Measurements from ENCODE around the gene PLA2G2F. TPM values are rescaled to one million over a fixed set of nuclear protein-coding genes. Genes with fewer than 3 reads are reported as not detected.
A peak's percentile ranks its signal among the peaks of the same experiment; 100 is the strongest.

The PLA2G2F gene
- total RNA-seq, 2 donors from 2014 or later: not detected

DNA sequence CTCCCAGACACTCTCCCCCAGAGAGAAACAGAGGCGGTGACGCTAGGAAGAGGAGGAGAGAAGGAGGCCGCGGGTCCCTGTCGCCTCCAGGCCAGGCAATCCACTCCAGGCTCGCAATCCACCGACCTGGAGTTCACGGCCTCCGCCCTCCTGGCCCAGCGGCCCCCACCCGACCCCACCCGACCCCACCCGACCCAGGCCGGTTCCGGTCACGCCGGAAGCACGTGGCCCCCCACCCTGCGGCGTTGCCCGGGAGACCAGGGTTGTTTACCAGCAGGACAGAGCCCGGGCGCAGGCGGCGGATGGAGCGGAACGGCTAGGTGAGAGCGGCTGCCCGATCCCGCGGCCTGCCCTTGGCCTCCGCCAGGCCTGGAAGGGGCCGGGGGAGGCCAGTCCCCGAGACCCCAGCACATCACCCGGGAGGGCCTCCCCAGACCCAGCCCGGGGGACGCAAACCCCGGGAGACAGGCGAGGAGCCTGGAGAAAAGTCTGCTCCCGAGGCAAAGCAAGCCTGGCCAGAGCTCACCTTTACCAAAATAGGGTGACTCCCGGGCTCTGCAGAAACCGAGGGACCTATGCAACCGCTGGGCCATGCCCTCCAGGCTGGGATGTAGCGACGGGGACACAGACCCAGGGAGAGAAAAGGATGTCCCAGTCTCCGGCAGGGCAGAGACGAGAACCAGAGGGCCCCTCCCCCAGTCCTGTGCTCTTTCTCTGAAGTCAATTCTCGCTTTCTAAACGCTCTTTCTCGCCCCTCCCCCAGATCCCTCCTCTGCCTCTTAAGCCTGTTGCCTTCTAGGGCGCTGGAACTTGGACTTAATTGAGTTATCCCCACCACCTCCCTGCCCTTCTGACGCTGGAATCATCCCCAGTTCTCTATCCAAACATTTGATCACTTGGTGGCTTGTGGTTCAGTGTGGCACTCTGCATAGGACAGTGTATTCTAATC lies 47.0 kb downstream of the PLA2G2F start, which contains the start of the genes PLA2G2C and UBXN10:
TSS of gene PLA2G2C (minus strand) at position 685 of the 949 bp plus-strand sequence. CDS start 9,155 bp downstream, outside the sequence.
TSS of gene UBXN10 (plus strand) at position 263 of the 949 bp plus-strand sequence. CDS start 4,466 bp downstream, outside the sequence.
- peak; percentile 89 for DNase-seq
- Mint-ChIP-seq H3K36me3 (ENCODE audit: low read depth) (peaks cover 3% of the 10 kb centered on the region), H3K27me3 (ENCODE audit: insufficient read depth) (peaks cover 26% of the 10 kb centered on the region), H3K4me3 (peak within 1 kb of the TSS; percentile 70), H3K27ac (peak within 1 kb of the TSS; percentile 83), H3K4me1 (peaks cover 35% of the 10 kb centered on the region), H3K9me3 (no peaks in the 10 kb centered on the region)
- H3K9ac ChIP-seq (ENCODE audit: extremely low read depth, low read length, poor library complexity, severe bottlenecking): peak within 1 kb of the TSS; percentile 82
- 5 to 7% methylated on average over 10 to 52 of the region's 52 CpGs for WGBS, 2 experiments (ENCODE audit: insufficient coverage in 1 of 2, insufficient read length in 1 of 2)
- peaks cover 6% of the 10 kb centered on the region for H3K27me3 ChIP-seq (ENCODE audit: control insufficient read depth, insufficient read depth, low read length, poor library complexity, severe bottlenecking)
- H3K9me3 ChIP-seq (ENCODE audit: control insufficient read depth, low read length): no peaks in the 10 kb centered on the region
- peaks cover 14% of the 10 kb centered on the region for H3K4me1 ChIP-seq (ENCODE audit: control insufficient read depth, insufficient read depth, low read length)
- no peak within 1 kb of the TSS for H3K27ac ChIP-seq (ENCODE audit: low read depth, low read length)
- peak within 1 kb of the TSS; percentile 83 for H3K4me3 ChIP-seq (ENCODE audit: low read length)
- TF ChIP-seq, protein P1, sequence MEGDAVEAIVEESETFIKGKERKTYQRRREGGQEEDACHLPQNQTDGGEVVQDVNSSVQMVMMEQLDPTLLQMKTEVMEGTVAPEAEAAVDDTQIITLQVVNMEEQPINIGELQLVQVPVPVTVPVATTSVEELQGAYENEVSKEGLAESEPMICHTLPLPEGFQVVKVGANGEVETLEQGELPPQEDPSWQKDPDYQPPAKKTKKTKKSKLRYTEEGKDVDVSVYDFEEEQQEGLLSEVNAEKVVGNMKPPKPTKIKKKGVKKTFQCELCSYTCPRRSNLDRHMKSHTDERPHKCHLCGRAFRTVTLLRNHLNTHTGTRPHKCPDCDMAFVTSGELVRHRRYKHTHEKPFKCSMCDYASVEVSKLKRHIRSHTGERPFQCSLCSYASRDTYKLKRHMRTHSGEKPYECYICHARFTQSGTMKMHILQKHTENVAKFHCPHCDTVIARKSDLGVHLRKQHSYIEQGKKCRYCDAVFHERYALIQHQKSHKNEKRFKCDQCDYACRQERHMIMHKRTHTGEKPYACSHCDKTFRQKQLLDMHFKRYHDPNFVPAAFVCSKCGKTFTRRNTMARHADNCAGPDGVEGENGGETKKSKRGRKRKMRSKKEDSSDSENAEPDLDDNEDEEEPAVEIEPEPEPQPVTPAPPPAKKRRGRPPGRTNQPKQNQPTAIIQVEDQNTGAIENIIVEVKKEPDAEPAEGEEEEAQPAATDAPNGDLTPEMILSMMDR (conservative IDR thresholded peaks at IDR 0.05): no peak
- no peaks in the 10 kb centered on the region for H3K36me3 ChIP-seq (ENCODE audit: control insufficient read depth, insufficient read depth, low read length)

DNA sequence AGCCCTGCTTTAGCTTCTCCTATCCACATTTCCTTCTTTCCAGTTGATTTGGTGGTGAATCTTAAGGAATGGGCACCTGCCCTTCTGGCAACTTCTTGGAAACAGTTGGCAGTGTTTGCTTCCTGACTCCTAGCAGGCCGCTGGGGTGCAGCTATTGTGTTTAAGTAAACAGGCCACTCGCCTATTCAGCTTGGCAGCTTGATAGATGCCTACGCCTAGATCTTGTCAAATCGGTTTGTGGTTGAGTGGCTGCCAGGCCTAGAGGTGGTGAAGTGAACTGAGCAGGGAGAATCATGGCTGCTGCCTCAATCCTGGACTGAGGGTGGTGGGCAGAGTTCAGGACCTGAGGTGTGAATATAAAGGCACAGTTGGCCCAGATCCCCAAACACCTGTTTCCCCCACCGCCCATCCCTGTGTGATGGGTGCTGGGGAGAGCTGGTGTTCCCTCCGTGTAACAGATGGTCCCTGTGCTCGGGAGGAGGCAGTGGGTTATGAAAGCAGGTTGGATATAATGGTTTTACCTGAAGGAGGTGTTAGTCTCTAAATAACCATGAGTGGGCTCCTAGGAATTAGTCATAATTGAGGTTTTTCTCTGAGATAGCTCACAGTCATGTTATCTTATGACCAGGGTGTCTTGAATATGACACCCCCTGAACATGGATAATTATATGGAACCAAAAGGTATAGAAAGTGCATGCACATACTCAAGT lies 48.1 kb downstream of the PLA2G2F start:
- no peaks in the 10 kb centered on the region for H3K9me3 Mint-ChIP-seq

More for the DNA sequence above, 48.1 kb downstream of the PLA2G2F start:
- no peak overlapping the region for H3K4me3 ChIP-seq (ENCODE audit: low read length)
- H3K9ac ChIP-seq (ENCODE audit: extremely low read depth, low read length, poor library complexity, severe bottlenecking): no peak overlapping the region
- Mint-ChIP-seq H3K27me3 (ENCODE audit: insufficient read depth) (peaks cover 24% of the 10 kb centered on the region), H3K27ac (no peak overlapping the region), H3K36me3 (ENCODE audit: low read depth) (peaks cover 4% of the 10 kb centered on the region), H3K4me3 (peak overlapping the region; percentile 70), H3K4me1 (peaks cover 26% of the 10 kb centered on the region)
- H3K9me3 ChIP-seq (ENCODE audit: control insufficient read depth, low read length): no peaks in the 10 kb centered on the region
- H3K27ac ChIP-seq (ENCODE audit: low read depth, low read length): no peak overlapping the region
- TF ChIP-seq, protein P1 (conservative IDR thresholded peaks at IDR 0.05): no peak
- H3K27me3 ChIP-seq (ENCODE audit: control insufficient read depth, insufficient read depth, low read length, poor library complexity, severe bottlenecking): peaks cover 6% of the 10 kb centered on the region
- DNase-seq: no peak
- no peaks in the 10 kb centered on the region for H3K36me3 ChIP-seq (ENCODE audit: control insufficient read depth, insufficient read depth, low read length)
- peaks cover 6% of the 10 kb centered on the region for H3K4me1 ChIP-seq (ENCODE audit: control insufficient read depth, insufficient read depth, low read length)
- 77 to 82% methylated on average over 4 to 7 of the region's 7 CpGs for WGBS, 2 experiments (ENCODE audit: insufficient coverage in 1 of 2, insufficient read length in 1 of 2)

Measured in endodermal cell (in vitro differentiated cells).